Spleen (tissue), 7 donors: Measurements from ENCODE around the gene B4GALNT3.

ENCODE experiments used
- POLR2A ChIP-seq, 3 donors: fragments of 450-650 bp; IDR thresholded peaks; one replicate each; pipeline ENCODE4 v1.5.1; 2017; ENCODE audit warnings: antibody characterized with exemption in 3 of 3, mild to moderate bottlenecking in 1 of 3
- POLR2AphosphoS5 ChIP-seq, 3 donors: sonication (generic); formaldehyde crosslinking; IDR thresholded peaks; one replicate each; pipeline ENCODE4 v1.5.1; 2017; ENCODE audit warnings: antibody characterized with exemption in 3 of 3
- TF ChIP-seq, protein P1 (sequence below), 11 experiments: fragments of 200-600 bp in 7 of 11; fragments of 450-650 bp in 4 of 11; sonication (generic) in 4 of 11; IDR thresholded peaks in 8 of 11; conservative IDR thresholded peaks in 3 of 11; 1 replicate in 7 of 11; 2 replicates in 4 of 11; pipeline versions ENCODE4 v1.4.0 to v1.8.0; 2016 to 2021; ENCODE audit warnings: antibody characterized with exemption in 11 of 11, inconsistent platforms in 4 of 11, mild to moderate bottlenecking in 1 of 11
- donor health status: DM: no; HTN: no; CAD: no; lungs with moderate emphysema.
- donor health status: DM: no; HTN: no; CAD: no.
- donor health status: DM: no; HTN: no; CAD: no.

DNA sequence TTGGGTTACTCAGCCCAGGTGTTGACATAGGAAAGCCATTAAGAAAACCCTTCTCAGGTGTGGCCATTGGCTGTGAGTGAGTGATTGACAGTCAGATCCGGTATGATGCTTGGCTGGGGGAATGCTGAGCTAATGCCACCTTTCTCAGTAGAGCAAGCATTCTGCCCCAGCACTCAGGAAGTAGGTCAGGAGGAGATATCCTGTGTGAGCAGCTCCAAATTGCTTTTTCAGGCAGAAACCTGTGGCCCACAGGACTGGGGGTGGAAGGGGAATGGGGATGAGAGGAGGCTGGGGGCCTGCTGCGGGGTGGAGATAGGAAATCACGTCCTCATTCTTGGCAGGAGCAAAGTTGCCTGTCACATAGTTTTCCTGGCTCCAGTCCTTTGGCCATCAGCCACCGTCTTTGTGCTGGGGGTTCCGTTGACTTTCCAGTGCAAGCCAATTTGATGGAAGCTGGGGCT is 147.8 kb downstream of the B4GALNT3 start:
- no peak for TF ChIP-seq POLR2AphosphoS5 (IDR thresholded peaks at IDR 0.05)
- TF ChIP-seq, protein P1, sequence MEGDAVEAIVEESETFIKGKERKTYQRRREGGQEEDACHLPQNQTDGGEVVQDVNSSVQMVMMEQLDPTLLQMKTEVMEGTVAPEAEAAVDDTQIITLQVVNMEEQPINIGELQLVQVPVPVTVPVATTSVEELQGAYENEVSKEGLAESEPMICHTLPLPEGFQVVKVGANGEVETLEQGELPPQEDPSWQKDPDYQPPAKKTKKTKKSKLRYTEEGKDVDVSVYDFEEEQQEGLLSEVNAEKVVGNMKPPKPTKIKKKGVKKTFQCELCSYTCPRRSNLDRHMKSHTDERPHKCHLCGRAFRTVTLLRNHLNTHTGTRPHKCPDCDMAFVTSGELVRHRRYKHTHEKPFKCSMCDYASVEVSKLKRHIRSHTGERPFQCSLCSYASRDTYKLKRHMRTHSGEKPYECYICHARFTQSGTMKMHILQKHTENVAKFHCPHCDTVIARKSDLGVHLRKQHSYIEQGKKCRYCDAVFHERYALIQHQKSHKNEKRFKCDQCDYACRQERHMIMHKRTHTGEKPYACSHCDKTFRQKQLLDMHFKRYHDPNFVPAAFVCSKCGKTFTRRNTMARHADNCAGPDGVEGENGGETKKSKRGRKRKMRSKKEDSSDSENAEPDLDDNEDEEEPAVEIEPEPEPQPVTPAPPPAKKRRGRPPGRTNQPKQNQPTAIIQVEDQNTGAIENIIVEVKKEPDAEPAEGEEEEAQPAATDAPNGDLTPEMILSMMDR (IDR thresholded peaks at IDR 0.05 in 8 of 11, conservative IDR thresholded peaks at IDR 0.05 in 3 of 11): no peak
- TF ChIP-seq POLR2A (IDR thresholded peaks at IDR 0.05): no peak
